ENCODE measurements around the gene ADGRG6. TPM values are rescaled to one million over a fixed set of nuclear protein-coding genes. Genes with fewer than 3 reads are reported as not detected.

Gene ADGRG6
- total RNA-seq, 1 experiment from 2014 or later: 31.0 TPM

DNA sequence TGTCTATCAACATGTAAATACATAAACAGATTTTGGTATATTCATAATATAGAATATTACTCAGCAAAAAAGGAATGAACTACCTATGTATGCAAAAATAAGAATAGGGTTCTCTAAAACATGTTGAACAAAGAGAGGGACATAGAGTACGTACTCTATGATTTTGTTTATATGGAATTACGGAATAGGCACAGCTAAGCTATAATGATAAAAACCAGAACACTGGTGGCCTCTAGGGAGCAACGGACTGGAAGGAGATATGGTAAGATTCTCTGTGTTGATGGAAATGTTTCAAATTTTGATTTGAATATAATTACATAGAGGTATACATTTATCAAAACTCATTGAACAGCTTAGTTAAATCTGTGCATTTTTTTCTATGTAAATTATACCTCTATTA, 19.6 kb downstream of the ADGRG6 start:
- no peak for DNase-seq (ENCODE audit: low spot score)

DNA sequence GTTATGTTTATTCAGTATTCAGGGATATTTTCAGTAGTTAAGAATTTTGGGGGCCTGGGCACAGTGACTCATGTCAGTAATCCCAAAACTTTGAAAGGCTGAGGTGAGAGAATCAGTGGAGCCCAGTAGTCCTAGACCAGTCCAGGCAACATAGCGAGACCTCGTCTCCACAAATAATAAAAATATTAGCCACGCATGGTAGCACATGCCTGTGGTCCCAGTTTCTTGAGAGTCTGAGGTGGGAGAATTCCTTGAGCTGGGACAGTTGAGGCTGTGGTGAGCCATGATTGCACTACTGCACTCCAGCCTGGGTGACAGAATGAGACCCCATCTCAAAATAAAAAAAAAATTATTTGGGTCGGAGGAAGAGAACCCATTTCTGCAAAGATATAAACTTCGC, 20.3 kb downstream of the ADGRG6 start:
- DNase-seq (ENCODE audit: low spot score): no peak

DNA sequence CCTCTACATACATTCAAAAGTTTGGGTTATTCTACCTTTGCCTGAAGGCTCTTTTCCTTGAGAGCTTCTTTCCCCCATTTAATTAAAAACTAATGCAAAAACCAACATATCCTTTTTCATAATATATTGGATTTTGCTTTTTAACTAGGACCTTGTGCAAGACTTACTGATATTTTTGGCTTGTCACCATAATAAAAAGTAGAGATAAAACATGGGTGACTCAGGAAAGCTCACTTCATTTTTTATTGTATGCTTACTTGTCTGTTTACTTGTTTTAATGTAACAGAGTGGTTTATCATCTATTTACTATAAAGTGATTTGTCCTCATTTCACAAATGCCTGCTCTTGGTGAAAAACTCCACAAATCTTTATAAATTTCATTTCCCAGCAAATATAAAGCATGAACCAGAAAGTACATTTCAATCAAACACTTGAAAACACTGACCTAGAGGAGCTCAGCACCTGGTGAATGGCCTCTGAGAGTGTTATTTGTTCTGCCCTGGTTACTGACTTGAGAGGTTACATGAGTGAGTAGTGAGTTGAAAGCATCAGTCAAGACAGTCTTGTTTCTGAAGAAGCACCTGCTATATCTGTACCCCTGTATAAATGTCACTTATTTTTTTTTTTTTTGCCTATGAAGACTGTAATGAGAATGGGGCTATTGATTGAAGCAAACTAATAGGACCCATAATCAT, 20.8 kb downstream of the ADGRG6 start:
- no peak for DNase-seq (ENCODE audit: low spot score)

DNA sequence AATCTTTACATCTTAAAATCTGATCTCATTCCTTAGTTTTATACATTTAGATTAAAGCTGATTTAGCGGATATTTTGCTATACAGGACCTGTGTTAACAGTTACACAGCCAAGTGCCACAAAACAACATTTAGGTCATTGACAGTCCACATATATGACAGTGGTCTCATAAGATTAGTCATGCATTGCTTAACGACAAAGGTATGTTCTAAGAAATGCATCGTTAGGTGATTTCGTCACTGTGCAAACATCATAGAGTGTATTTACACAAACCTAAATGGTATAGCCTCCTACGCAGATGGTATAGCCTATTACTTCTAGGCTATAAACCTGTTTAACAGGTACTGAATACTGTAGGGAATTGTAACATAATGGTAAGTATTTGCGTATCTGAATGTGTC, 21.6 kb downstream of the ADGRG6 start:
- DNase-seq (ENCODE audit: low spot score): no peak

- no peak for DNase-seq (ENCODE audit: low spot score)
Measured at GRCh38 chr6:142324111-142324510, 22.3 kb downstream of the ADGRG6 start.

DNA sequence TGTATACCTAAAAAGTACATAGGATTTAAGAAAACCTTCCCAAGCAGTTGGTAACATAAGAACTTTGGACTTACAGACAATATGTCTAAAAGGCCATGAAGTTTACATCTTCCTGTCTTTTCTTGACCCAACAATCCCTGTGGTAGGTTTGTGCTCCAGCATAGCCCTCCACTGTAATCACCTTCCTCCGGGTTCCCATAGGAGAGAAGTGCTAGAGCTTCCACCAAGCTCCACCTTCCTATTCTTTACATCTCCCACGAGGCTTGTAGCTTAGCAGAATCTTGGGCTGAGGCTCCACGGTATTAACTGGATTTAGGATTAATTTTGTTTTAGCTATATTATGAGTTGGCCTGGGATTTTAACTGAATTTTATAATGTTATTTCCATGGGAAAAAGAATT, 23.3 kb downstream of the ADGRG6 start:
- DNase-seq (ENCODE audit: low spot score): no peak

- no peak for DNase-seq (ENCODE audit: low spot score)
Measured at GRCh38 chr6:142326540-142326939, 24.7 kb downstream of the ADGRG6 start.

- DNase-seq (ENCODE audit: low spot score): no peak
Measured at GRCh38 chr6:142328070-142328469, 26.3 kb downstream of the ADGRG6 start.

- DNase-seq (ENCODE audit: low spot score): no peak
Measured at GRCh38 chr6:142329486-142330113, 27.8 kb downstream of the ADGRG6 start.

GRCh38 chr6:142331075-142331551, 29.3 kb downstream of the ADGRG6 start:
- DNase-seq (ENCODE audit: low spot score): no peak

DNA sequence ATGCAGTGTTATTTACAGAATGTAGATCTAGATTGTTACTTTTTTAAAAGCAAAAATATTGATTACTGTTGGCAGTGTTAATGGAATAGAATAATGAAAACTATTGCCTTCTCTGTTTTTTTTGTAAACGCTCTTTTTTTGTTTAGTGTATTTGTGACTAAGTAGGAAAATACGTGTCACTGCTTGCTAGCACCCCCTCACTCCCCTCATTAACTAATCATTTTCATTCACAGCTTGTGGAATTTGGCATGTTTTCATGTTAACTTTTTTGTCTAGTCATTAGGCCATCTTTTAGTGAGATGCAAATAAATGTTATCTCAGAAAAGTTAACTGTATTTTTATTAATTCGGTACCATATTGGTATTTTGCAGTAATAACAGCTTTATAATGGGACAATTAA, 29.8 kb downstream of the ADGRG6 start:
- no peak for DNase-seq (ENCODE audit: low spot score)

DNA sequence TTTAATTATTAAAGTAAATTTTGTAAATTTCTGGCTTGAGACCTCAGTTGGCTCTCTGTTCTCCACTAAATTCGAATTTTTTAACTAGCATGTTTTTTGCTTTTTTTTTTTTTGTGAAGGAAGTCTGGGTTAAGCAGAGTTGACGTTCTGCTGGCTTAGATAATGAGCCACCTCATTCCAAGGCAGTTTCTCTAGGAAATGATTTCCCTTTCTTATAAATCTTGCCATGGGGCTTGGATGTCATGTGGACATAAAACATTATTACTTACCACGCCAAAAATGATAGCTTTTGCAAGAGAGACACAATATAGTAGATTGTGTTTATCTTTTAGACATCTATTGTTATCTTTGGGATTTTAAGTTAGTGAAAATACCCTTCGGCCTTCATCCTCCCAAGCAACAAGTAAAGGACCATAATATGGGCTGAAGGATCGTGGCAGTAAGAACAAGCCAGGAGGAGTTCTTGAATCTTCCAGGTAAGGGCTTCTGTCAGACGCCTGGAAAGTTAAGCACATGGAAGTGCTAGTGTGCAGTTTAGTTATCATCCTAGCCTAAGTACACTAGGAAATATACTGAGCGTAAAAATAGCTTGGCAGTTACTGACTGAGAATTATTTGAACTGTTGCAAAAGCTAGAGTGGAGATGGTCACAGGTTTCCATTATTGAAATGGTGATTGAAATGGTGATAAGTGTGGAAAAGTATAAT, 30.7 kb downstream of the ADGRG6 start:
- no peak for DNase-seq (ENCODE audit: low spot score)

GRCh38 chr6:142333431-142333830, 31.6 kb downstream of the ADGRG6 start:
- no peak for DNase-seq (ENCODE audit: low spot score)

DNA sequence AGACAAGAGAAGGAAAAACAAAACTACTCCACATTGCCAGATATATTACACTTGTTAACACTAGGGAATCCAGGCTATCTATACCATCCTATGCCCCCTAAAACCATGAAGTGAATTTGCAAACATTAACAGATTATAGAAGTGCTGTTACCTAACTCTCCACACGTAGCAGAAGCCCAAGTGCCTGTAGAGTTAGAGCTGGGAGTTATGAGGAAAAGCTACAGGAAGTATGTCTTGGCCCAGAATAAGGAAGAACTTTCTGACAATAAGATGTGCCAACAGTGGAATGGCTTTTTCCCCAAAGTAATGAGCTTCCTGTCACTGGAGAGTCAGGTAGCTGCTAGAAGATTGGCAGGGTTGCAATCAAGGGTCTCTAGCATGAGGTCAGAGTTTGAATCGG, 32.5 kb downstream of the ADGRG6 start:
- DNase-seq (ENCODE audit: low spot score): no peak

GRCh38 chr6:142335415-142335814, 33.6 kb downstream of the ADGRG6 start:
- DNase-seq (ENCODE audit: low spot score): no peak

GRCh38 chr6:142336183-142336582, 34.4 kb downstream of the ADGRG6 start:
- no peak for DNase-seq (ENCODE audit: low spot score)

GRCh38 chr6:142336787-142337186, 35.0 kb downstream of the ADGRG6 start:
- DNase-seq (ENCODE audit: low spot score): no peak

GRCh38 chr6:142339113-142339512, 37.3 kb downstream of the ADGRG6 start:
- no peak for DNase-seq (ENCODE audit: low spot score)

DNA sequence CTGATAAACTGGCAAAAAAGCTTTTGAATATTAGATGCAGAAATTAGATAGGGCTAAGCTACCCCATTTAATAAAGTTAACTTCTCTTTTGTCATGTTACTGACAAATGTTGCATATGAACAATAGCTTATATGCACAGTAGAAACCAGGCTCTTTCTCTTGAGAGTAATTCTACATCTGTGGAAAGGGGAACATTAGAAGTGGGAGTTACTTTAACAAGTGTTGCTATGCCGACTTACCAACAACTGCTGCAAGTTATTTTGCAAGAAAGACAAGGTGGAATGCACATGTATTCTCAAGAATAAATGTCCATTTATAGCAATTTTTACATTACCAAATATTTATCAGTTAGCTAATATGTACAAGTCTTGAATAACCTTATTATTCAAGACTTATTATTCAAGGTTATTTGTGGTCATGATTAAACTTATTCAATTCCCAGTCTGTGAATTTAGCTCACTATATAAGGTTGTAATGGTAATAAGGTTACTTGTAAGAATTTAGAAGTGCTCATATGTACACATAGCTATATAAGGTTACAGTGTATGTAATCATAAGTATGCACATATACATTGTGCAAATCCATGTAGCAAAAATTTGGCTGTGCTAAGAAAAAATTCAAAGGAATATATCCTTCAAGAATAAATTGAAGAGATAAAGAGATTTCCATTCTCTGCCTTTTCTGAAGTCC, 38.3 kb downstream of the ADGRG6 start:
- no peak for DNase-seq (ENCODE audit: low spot score)

DNA sequence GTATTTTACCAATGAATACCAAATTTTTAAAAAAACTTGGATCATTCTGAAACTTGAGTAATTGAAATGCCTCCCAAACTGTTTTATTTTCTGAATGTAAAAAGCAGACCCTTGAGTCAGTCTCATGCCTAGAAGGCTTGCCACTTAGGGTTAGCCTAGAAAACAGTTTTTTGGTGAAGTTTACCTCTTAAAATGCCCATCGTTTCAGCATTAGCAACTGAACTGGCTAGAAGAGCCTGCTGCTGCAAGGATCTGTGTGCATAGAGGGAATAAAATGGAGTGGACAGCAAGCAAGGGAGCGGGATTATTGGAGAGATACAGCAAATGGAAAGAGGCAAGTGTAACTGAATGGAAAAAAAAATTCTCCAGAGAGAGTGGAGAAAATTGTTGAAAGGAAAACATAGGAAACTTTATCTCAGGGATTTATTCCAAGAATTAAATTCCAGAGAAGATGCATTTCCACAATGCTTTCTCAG, 40.1 kb downstream of the ADGRG6 start:
- DNase-seq (ENCODE audit: low spot score): no peak

DNA sequence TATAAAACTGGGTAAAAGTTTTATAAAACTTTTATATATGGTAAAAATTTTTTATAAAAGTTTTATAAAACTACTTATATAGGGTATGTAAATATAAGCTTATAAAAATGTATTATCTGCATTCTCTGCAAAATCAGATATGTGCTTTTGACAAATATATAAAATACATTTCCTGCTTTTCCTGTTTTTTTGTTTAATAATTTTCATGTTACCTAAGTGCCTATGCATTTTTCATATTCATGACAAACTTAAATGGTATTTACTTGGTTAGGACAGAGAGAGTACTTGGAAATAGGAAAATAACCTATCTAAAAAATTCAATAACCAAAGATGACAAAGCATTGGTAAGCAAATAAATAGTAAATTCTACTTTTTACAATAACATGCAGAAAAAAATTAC, 41.2 kb downstream of the ADGRG6 start:
- DNase-seq (ENCODE audit: low spot score): no peak

- DNase-seq (ENCODE audit: low spot score): no peak
Measured at GRCh38 chr6:142343938-142344337, 42.1 kb downstream of the ADGRG6 start.

Data from A172 (cell line).